Spleen (tissue), 11 donors: Measurements from ENCODE around the gene SPTBN5. TPM values are rescaled to one million over a fixed set of nuclear protein-coding genes. Genes with fewer than 3 reads are reported as not detected.

ENCODE experiments used
- DNase-seq: peaks from one replicate; pipeline ENCODE4 v3.0.0-alpha.2; 2020
- H3K27ac ChIP-seq, 8 donors: fragments of 200-600 bp; sonication (generic) in 7 of 8; 1 replicate in 4 of 8; 2 replicates in 4 of 8; pipeline versions ENCODE4 v1.5.0 to v1.8.0; 2016 to 2021; ENCODE audit warnings: inconsistent platforms in 4 of 8, mild to moderate bottlenecking in 4 of 8, moderate library complexity in 1 of 8
- H3K27me3 ChIP-seq, 7 donors: fragments of 200-600 bp; sonication (generic) in 6 of 7; replicated peaks in 1 of 7; 1 replicate in 4 of 7; 2 replicates in 3 of 7; pipeline versions ENCODE4 v1.5.0 to v1.8.0; 2016 to 2021; ENCODE audit warnings: inconsistent platforms in 3 of 7, mild to moderate bottlenecking in 1 of 7
- H3K36me3 ChIP-seq, 6 donors: fragments of 200-600 bp; sonication (generic) in 5 of 6; 1 replicate in 4 of 6; 2 replicates in 2 of 6; pipeline versions ENCODE4 v1.5.0 to v1.8.0; 2016 to 2021; ENCODE audit warnings: inconsistent platforms in 2 of 6
- H3K4me1 ChIP-seq, 6 donors: fragments of 200-600 bp; sonication (generic) in 5 of 6; 1 replicate in 3 of 6; 2 replicates in 3 of 6; pipeline versions ENCODE4 v1.5.0 to v1.8.0; 2016 to 2021; ENCODE audit warnings: inconsistent platforms in 3 of 6
- H3K4me3 ChIP-seq, 8 donors: fragments of 200-600 bp; sonication (generic) in 7 of 8; 1 replicate in 4 of 8; 2 replicates in 4 of 8; pipeline versions ENCODE4 v1.5.0 to v1.8.0; 2016 to 2021; ENCODE audit warnings: inconsistent platforms in 4 of 8, mild to moderate bottlenecking in 4 of 8, moderate library complexity in 2 of 8
- H3K9me3 ChIP-seq, 8 donors: fragments of 200-600 bp; sonication (generic) in 7 of 8; 1 replicate in 4 of 8; 2 replicates in 4 of 8; pipeline versions ENCODE4 v1.5.0 to v1.8.0; 2016 to 2021; ENCODE audit warnings: inconsistent platforms in 4 of 8
- POLR2A ChIP-seq, 3 donors: fragments of 450-650 bp; IDR thresholded peaks; one replicate each; pipeline ENCODE4 v1.5.1; 2017; ENCODE audit warnings: antibody characterized with exemption in 3 of 3, mild to moderate bottlenecking in 1 of 3
- POLR2AphosphoS5 ChIP-seq, 3 donors: sonication (generic); formaldehyde crosslinking; IDR thresholded peaks; one replicate each; pipeline ENCODE4 v1.5.1; 2017; ENCODE audit warnings: antibody characterized with exemption in 3 of 3
- WGBS, 5 donors: extraction: QIAGEN DNeasy Blood & Tissue Kit in 3 of 5; methylation state at CpG; one replicate each; pipeline versions ENCODE4 v1.1.5 to v1.1.7; 2013 to 2018; 5-methylcytosine and 5-hydroxymethylcytosine counted together
- intact Hi-C: fragments of 100-400 bp; cut with DNase I; formaldehyde crosslinking; loops from one replicate; pipeline ENCODE4 v1.15.0; 2023; ENCODE audit warnings: low total_unique reads
- polyA plus RNA-seq, 3 donors: library from polyadenylated mRNA; stranded (reverse); fragments of 200-250 nt; gene quantifications; one replicate each; pipeline ENCODE4 v1.2.1, GENCODE V29; 2013
- total RNA-seq, 7 donors: library from RNA; depleted of rRNA in 3 of 7; stranded (reverse); fragments of >200 nt in 3 of 7; fragmentation: NEBNext Ultra II Directional in 4 of 7; extraction: Animal tissue kit (Norgen Biotek cat#: 25700) in 4 of 7; gene quantifications; one replicate each; pipeline versions ENCODE4 v1.1.0 to v1.2.1, GENCODE V29; 2016 to 2021
- TF ChIP-seq, protein P1 (sequence below), 11 experiments: fragments of 200-600 bp in 7 of 11; fragments of 450-650 bp in 4 of 11; sonication (generic) in 4 of 11; IDR thresholded peaks in 8 of 11; conservative IDR thresholded peaks in 3 of 11; 1 replicate in 7 of 11; 2 replicates in 4 of 11; pipeline versions ENCODE4 v1.4.0 to v1.8.0; 2016 to 2021; ENCODE audit warnings: antibody characterized with exemption in 11 of 11, inconsistent platforms in 4 of 11, mild to moderate bottlenecking in 1 of 11
- donor health status: healthy with polysubstance abuse.
- donor health status: DM: no; HTN: no; CAD: no; lungs with moderate emphysema.
- donor health status: DM: no; HTN: no; CAD: no.
- donor health status: Bipolar disorder and iron deficiency.
- donor health status: healthy.
- donor health status: DM: no; HTN: no; CAD: no.
- donor health status: DM: yes; HTN: yes; CAD: no.

SPTBN5 gene
- total and polyA plus RNA-seq, 10 donors = 0.19 to 2.0 (median 0.73) TPM

DNA sequence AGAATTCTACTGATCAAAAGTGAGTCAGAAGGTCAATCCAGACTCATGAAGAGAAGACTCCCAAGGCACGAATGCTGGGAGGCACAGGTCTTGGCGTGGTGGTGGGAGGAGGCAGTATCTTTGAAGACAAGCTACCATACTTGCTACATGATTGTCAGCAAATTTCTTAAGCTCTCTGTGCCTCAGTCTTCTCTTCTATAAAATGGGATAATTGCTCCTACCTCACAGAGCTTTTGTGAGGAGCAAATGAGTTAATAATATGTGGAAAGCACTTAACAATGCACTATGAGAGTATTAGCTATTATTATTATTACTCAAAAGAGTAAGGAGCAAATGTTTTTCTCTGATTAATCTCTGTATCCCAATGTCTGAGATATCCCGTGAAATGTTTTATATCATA is 42.3 kb upstream of the SPTBN5 start:
- Histone ChIP-seq H3K9me3 (no peaks in the 10 kb centered on the region), H3K27me3 (no peaks in the 10 kb centered on the region), H3K27ac (peak overlapping the region; percentile 1 to 88 (median 84)), H3K36me3 (peaks cover 0 to 29% (median 6%) of the 10 kb centered on the region in 6 donors), H3K4me1 (peaks cover 36 to 77% (median 55%) of the 10 kb centered on the region in 6 donors), H3K4me3 (no peak overlapping the region)
- TF ChIP-seq POLR2AphosphoS5 (IDR thresholded peaks at IDR 0.05) = no peak
- TF ChIP-seq, protein P1, sequence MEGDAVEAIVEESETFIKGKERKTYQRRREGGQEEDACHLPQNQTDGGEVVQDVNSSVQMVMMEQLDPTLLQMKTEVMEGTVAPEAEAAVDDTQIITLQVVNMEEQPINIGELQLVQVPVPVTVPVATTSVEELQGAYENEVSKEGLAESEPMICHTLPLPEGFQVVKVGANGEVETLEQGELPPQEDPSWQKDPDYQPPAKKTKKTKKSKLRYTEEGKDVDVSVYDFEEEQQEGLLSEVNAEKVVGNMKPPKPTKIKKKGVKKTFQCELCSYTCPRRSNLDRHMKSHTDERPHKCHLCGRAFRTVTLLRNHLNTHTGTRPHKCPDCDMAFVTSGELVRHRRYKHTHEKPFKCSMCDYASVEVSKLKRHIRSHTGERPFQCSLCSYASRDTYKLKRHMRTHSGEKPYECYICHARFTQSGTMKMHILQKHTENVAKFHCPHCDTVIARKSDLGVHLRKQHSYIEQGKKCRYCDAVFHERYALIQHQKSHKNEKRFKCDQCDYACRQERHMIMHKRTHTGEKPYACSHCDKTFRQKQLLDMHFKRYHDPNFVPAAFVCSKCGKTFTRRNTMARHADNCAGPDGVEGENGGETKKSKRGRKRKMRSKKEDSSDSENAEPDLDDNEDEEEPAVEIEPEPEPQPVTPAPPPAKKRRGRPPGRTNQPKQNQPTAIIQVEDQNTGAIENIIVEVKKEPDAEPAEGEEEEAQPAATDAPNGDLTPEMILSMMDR (IDR thresholded peaks at IDR 0.05 in 8 of 11, conservative IDR thresholded peaks at IDR 0.05 in 3 of 11) = no peak
- no peak for TF ChIP-seq POLR2A (IDR thresholded peaks at IDR 0.05)
- DNase-seq = no peak
- WGBS, 5 donors = 83 to 94% (median 88%) methylated on average over 3 of the region's 3 CpGs
- intact Hi-C loops = no loop called here

DNA sequence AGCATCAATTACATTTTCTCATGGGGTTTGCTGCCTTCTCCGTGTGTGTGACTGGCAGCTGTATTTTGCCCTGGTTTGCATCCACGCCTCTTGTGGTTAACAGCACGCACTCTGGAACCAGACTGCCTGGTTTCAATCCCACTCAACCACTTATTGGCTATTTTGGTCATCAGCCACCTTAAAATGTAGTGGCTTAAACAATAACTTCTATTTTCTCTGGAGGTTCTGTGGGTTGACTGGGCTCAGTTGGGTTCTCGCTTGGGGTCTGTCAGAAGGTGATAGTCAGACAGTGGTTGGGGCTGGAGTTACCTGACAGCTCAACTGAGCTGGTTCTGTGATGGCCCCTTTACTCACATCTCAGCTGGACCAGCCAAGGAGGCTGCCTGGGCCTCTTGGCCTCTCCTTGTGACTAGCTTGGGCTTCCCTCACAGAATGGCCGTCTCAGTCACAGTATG is 41.7 kb upstream of the SPTBN5 start:
- Histone ChIP-seq H3K4me3 (no peak overlapping the region), H3K27me3 (no peaks in the 10 kb centered on the region), H3K27ac (peak overlapping the region; percentile 57 to 88 (median 84)), H3K9me3 (no peaks in the 10 kb centered on the region), H3K36me3 (peaks cover 0 to 23% (median 3%) of the 10 kb centered on the region in 6 donors), H3K4me1 (peaks cover 36 to 83% (median 61%) of the 10 kb centered on the region in 6 donors)
- 51 to 64% (median 62%) methylated on average over 5 of the region's 5 CpGs for WGBS, 5 donors
- intact Hi-C loops = no loop called here
- TF ChIP-seq POLR2A (IDR thresholded peaks at IDR 0.05) (no peak), POLR2AphosphoS5 (IDR thresholded peaks at IDR 0.05) (no peak)
- TF ChIP-seq, protein P1 (IDR thresholded peaks at IDR 0.05 in 8 of 11, conservative IDR thresholded peaks at IDR 0.05 in 3 of 11) = no peak
- DNase-seq = no peak

DNA sequence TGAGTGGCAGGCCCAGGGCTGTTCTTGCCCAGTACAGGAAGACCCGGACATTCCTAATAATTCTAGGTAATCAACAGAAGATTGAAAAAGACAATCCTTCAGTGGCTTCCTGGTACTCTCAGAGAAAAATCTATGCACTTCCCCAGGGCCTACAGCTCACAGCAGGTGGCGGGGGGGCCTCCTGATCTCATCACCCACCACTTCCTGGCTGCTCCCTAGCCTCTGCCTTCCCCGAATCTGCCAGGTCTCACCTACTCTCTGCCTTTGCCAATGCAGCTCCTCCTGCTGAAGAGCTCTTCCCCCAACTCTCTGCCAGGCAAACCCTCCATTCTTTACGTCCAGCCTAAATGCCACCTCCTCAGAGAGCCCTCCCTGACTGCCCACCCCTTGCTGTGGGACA is 41.0 kb upstream of the SPTBN5 start:
- Histone ChIP-seq H3K4me1 (peaks cover 40 to 90% (median 68%) of the 10 kb centered on the region in 6 donors), H3K27me3 (no peaks in the 10 kb centered on the region), H3K36me3 (peaks cover 0 to 16% (median 0%) of the 10 kb centered on the region in 6 donors), H3K4me3 (no peak overlapping the region), H3K9me3 (no peaks in the 10 kb centered on the region), H3K27ac (peak overlapping the region; percentile 57 to 88 (median 84))
- TF ChIP-seq POLR2A (IDR thresholded peaks at IDR 0.05) = no peak
- peak in 2 of 3 donors; percentile 68 for TF ChIP-seq POLR2AphosphoS5 (IDR thresholded peaks at IDR 0.05)
- intact Hi-C loops = no loop called here
- 24 to 29% (median 26%) methylated on average over 4 of the region's 4 CpGs for WGBS, 5 donors
- peak; percentile 91 for DNase-seq

DNA sequence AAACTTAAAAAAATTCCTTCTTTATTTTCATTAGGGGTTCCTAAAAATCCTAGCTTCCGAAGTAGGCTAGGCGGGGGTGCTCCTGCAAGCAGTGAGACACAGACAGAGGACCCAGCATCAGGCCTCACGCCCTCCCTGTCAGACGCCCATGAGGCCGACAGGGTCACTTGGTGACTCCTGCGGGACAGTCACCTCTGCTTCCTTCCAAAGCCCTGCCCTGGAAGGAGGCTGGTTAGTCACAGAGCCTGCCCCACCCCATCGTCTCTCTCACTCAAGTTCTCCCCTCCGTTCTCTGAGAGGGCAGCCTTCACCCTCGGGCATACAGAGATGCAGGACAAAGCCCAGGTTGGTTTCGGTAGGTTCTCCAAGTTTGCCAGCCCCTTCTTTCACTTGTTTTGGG is 39.9 kb upstream of the SPTBN5 start:
- H3K9me3 ChIP-seq = no peaks in the 10 kb centered on the region
- peak overlapping the region; percentile 57 to 88 (median 84) for H3K27ac ChIP-seq
- no peaks in the 10 kb centered on the region for H3K27me3 ChIP-seq
- H3K4me1 ChIP-seq = peaks cover 44 to 98% (median 79%) of the 10 kb centered on the region in 6 donors
- no peak for DNase-seq
- H3K36me3 ChIP-seq = peaks cover 0 to 10% (median 0%) of the 10 kb centered on the region in 6 donors
- WGBS, 5 donors = 57 to 75% (median 67%) methylated on average over 10 of the region's 10 CpGs
- no peak overlapping the region for H3K4me3 ChIP-seq
- intact Hi-C loops = no loop called here
- TF ChIP-seq POLR2AphosphoS5 (IDR thresholded peaks at IDR 0.05) = peak in 1 of 3 donors; percentile 15
- TF ChIP-seq, protein P1 (IDR thresholded peaks at IDR 0.05 in 8 of 11, conservative IDR thresholded peaks at IDR 0.05 in 3 of 11) = no peak
- no peak for TF ChIP-seq POLR2A (IDR thresholded peaks at IDR 0.05)
